NOMO-1 (cell line): ENCODE measurements around the gene POTEH.
"Not testable (repeated sequence)": the region's sequence is repeated elsewhere in the genome, so short reads cannot be mapped to it uniquely, and the experiment has no call there.

Experiments
- DNase-seq, 2 experiments: peaks; one replicate each; lab custom pipeline; 2025; ENCODE audit not compliant: unreplicated experiment in 2 of 2; lab: John Stamatoyannopoulos, UW

The POTEH gene

DNA sequence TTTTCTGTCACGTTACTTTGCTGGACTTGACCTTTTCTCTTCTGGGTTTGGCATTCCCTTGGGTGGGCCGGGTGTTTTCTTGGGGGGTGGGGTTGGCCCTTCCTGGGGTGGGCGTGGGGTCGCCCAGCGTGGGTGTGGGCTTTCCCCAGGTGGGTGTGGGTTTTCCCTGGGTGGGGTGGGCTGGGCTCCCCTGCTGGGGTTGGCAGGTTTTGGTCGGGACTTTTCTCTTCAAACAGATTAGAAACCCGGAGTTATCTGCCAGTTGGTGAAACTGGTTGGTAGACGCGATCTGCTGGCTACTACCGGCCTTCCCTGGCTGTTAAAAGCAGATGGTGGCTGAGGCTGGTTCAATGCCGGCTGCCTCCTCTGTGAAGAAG is at the start of gene POTEH:
POTEH (plus strand) TSS at position 278 of the 377 bp plus-strand sequence; CDS start at position 330, 52 bp downstream.
- DNase-seq = not testable (repeated sequence)

DNA sequence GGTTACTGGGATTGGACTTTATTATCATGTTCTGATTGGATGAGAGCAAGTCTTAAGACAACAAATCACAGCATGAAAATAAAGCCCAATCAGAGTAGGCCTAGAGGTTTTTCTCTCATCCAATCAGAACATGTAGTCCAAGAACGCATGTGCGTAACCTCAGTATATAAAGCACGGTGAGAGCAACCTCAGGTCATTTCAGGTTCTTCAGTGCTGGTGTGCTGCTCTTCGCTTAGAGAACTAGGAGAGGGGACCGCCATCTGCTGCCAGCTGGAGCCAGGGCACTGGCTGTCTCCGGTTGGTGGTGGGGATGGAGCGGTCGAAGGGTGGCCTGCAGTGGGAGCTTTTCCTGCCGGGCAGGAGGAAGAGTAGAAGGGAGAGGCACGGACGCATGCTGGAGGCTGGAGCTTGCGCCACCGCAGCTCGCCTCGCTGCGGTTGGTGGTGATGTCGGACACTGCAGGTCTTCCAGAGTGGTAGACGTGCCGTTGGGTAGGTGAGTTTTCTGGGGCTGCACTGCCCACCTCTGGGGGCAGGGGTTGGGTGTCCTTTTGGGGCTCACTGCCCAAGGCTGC is 47.5 kb upstream of the POTEH start:
- DNase-seq = not testable (repeated sequence)

DNA sequence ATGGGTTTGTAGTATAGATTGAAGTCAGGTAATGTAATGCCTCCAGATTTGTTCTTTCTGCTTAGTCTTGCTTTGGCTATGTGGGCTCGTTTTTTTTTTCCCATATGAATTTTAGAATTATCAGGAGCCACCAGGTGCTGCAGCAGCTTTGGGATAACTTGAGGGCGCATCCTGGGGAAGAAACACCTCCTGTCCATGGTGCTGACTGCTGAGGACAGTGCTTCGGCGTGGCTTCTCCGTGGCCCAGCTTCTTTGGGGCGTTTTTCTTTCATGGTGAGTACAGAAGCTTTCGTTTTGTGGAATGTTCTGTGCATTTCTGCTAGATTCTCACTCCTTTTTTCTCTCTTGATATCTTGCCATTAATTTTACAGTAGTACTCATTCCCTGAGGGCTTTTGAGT is 37.9 kb upstream of the POTEH start:
- not testable (repeated sequence) for DNase-seq

DNA sequence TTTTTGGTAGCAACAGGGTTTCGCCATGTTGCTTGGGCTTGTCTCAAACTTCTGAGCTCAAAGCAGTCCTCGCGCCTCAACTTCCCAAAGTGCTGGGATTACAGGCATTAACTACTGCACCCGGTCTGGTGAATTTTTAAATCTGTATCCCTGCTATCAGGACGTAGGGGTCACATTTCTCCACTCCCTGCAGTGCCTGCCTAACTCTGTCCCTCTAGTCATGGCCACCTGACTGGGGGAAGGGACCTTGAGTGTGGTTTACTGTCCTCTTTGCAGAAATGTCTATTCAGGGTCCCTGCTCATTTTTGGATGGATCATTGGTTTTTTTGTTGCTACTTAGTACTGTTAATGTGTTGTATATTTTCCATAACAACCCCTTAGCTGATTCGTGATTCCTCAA is 37.1 kb upstream of the POTEH start:
- not testable (repeated sequence) for DNase-seq

DNA sequence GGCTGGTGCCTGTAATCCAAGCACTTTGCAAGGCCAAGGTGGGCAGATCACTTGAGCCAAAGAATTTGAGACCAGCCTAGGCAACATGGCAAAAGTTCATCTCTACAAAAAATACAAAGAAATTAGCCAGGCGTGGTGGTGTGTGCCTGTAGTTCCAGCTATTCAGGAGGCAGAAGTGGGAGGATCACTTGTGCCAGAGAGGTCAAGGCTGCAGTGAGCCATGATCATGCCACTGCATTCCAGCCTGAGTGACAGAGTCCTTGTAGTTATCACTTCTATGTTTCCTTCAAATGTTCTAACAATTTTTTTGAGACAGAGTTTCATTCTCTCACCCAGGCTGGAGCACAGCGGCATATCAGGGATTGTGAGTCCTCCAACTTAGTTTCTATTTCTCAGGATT is 36.6 kb upstream of the POTEH start:
- DNase-seq = not testable (repeated sequence)

DNA sequence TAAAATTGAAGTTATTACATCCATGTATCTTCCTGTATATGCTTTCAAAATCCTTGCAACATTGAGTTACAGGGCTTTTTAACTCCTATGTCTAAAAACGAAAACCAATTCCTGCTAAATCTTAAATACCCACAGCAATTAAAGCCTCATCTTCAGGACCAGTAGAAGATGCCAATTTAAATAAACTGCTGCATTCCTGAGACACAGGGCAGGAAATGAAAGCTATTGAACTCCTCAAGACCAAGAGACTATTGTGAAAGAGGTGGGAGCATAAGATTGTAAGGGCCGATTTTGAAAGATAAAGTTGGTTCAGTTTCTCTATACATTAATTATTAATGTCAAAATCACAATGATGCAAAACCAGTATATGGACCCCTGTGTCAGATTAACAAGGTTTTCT is 28.7 kb upstream of the POTEH start:
- DNase-seq = not testable (repeated sequence)

DNA sequence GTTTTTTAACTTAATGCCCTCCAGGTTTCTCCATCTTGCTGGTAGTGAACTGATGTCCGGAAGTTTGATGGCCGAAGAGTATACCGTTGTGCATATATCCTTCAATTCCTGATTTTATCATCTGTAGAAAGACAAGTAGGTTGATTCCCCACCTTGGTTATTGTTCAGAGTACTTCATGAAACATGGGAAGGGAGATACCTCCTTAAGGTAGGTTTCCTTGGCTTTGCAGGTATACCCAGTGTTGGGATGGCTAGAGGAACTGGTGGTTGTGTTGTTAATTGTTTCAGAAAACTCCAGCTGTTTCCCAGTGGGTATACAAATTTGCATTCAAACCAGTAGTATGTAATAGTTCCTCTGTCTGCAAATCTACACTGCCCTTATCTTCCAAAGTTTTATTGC is 25.1 kb upstream of the POTEH start:
- not testable (repeated sequence) for DNase-seq

DNA sequence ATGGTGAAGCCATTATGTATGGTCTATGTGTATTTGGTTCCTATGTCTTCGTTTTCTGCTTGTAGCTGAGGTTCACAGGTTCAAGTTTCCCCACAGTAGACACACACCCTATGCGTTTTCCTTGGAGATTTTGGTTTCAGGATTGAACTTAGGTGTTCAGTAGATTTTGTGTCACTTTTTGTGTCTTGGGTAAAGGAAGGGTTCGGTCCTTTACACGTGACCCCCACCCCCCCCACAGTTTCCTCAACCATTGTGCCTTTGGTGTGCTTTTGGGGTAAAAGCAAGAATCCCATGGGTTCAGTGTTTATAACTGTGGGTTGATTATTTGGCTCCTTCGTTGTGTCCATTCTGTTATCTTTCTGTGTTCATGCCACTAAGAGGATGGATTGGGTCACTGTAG is 24.3 kb upstream of the POTEH start:
- not testable (repeated sequence) for DNase-seq

DNA sequence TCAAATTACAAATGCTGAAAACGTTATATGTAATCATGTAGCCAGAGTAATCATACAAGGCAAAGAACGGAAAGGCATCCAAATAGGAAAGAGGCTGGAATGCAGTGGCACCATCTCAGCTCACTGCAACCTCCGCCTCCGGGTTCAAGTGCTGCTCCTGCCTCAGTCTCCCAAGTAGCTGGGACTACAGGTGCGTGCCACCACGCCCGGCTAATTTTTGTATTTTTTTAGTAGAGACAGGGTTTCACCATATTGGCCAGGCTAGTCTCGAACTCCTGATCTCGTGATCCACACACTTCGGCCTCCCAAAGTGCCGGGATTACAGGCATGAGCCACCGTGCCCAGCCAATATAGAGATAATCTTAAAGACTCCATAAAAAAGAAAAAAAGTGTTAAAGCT is 20.4 kb upstream of the POTEH start:
- not testable (repeated sequence) for DNase-seq

DNA sequence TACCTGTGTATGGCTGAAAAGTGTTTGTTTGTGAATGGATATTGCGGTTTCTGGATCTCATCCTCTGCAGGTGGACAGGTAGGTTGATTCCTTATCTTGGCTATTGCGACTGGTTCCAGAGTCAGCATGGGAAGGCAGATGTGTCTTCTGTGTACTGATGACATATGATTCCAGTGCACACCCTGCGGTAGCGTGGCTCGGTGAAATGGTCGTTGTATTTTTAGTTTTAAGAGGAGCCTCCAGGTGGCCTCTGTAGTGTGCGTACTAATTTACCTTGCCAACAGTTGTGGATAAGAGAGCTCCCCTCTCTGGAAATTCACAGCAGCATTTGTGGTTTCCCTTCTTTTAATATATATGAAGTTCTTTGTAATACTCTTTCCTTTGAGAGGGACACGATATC is 10.1 kb upstream of the POTEH start:
- DNase-seq = not testable (repeated sequence)

DNA sequence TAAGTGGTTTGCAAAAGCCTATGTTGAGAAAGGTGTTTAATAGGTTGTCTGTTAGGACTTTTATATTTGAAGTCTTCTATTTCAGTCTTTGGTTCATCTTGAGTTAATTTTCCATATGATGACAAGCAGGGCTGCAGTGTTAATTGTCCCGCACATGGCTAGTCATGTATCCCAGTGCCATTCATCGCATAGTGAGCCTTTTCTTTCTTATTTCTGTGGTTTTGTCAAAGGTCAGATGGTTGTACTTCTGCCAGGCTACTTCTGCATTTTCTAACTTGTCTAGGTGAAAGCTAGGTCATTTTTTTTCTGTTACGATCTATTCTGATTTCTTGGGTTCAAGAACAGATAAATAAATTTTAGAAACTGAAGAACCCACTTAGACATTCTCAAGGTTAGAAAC is 5.7 kb upstream of the POTEH start:
- not testable (repeated sequence) for DNase-seq

DNA sequence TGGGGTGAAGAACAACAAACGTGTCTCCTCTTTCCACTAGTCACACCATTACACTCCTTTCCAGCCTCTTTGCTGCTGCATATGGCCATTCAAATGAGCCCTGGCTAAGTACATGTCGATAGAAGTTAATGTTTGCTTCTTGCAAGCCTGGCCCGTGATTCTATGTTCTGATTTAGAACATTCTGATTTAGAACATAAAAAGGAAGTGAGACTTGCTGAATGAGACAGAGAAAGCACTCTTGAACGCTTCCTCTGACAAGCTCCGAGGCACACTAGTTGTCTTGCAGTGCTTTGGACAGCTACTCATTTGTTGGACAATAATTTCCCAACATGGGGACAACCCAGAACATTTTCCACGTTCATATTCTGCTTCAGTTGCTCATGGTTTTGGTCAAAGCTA is 5.1 kb upstream of the POTEH start:
- not testable (repeated sequence) for DNase-seq

DNA sequence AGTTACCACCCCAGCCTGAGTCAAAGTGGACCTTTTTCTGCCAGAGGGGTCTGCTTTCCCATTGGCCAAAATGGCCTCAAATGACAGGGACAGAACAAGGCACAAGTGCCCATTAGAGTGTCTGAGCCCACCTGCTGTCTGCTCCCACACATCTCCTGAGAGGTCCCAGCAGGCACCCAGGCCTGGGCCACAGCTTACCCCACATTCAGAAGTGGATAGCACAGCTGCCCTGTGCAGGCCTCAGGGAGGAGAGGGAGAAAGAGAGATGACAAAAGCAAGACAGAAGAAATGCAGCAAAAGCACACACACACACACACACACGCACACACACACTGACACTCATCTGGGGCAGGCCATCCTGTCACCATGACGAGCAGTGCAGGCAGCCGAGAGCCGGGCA is 4.2 kb upstream of the POTEH start:
- DNase-seq = not testable (repeated sequence)

DNA sequence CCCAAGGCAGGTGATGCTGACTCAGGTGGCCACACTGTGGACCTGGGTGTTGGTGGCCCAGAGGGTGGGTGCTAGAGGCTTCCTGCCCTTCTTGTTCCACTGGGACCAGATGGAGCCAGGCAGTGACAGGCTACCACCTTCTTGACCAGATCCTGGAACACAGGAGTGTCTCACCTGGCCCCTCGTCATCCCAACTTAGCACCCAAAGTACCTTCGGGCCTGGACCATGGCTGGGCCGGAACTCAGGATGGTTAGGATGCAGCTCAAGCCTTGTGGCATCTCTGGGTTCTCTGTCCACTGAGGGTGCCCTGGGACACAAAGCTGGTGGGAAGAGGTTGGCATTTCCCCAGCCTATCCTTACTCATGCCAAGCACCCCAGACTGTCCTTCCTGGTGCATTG is 2.7 kb upstream of the POTEH start:
- DNase-seq = not testable (repeated sequence)

DNA sequence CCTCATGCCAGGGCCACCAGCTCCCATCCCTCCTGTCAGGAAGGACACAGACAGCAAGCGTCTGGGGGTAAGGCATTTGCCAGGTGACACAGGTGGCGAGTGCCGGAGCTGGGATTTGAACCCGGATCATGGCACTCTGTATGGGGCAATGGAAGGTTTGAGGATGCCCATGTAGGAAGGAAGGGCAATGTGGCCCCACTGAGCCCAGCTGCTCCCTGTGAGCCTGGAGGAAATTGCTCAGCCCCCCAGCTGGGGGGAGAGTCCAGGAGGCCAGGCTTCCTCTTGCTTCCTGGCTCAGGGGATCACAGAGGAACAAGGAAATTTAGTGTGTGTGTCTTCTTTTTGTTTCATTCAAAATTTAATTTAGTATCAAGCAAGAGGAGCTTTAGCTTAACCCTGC is 2.1 kb upstream of the POTEH start:
- not testable (repeated sequence) for DNase-seq

DNA sequence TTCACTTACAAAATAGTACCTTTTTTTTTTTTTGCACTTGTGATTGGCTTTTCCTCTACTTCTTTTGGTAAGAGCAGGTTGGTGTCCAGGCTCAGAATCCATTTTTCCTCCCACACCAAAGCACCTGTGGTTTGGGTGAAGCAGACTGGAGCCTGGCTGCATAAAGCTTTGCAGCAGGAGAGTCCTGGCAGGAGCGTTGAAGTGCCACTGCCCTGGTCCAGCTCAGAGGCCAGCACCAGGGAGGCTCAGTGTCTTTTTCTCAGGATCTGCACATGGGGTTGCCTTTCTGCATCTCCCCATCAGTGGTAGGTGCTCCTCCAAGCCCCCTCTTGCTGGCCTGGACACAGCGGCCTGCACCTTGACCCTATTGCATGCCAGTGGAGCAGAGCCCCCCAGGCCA is 1.7 kb upstream of the POTEH start:
- not testable (repeated sequence) for DNase-seq

DNA sequence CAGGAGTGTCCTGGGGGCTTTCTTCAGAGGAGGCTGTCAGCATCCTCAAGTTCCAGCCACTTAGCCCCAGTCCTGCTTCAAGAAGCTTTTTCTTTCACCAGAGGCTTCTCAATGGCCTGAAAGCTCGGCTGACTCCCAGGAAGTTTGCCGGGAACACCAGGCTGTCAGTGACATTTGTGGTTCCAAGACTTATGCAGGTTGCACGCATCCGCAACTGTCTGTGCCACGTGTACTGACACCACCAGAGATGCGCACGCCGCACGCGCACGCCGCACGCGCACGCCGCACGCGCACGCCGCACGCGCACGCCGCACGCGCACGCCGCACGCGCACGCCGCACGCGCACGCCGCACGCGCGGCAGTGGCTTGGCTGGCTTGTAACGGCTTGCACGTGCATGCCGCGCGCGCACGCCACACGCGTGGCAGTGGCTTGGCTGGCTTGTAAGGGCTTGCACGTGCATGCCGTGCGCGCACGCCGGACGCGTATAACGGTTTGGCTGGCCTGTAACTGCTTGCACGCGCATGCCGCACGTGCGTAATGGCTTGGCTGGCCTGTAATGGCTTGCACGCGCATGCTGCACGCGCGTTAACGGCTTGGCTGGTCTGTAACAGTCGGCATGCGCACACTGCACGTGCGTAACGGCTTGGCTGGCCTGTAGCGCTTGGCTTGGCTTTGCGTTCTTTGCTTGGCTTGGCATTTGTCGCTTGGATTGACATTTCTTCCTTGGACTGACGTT is 646 bp upstream of the POTEH start:
- not testable (repeated sequence) for DNase-seq

DNA sequence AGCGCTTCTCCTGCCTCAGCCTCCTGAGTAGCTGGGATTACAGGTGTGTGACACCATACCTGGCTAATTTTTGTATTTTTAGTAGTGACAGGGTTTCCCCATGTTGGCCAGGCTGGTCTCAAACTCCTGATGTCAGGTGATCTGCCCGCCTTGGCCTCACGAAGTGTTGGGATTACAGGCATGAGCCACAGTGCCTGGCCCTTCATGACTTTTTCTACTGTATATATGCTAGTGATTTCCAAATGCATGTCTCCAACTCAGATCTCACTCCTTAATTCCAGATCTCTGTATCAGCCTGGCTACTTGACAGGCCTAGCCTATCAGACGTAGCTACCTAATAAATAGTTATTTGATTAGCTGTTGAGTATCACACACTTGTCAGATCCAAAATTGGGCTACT is 23.8 kb downstream of the POTEH start:
- not testable (repeated sequence) for DNase-seq

DNA sequence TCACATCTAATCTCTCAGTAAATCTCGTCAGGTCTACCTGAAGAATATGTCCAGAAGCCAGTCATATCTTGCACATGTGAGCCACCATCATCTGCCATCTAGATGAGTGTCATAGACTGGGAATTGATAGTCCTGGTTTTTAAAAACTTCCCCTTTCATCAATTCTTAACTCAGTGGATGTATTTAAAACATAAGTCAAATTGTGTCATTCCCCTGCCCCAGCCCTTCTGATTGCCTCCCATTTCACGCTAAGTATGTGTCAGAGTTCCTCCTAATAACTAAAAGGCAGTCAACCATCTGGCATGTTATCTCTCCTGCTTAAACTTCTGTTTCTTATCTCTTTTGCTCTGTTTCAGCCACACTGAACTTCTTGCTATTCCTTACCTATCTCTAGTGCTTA is 24.3 kb downstream of the POTEH start:
- not testable (repeated sequence) for DNase-seq

DNA sequence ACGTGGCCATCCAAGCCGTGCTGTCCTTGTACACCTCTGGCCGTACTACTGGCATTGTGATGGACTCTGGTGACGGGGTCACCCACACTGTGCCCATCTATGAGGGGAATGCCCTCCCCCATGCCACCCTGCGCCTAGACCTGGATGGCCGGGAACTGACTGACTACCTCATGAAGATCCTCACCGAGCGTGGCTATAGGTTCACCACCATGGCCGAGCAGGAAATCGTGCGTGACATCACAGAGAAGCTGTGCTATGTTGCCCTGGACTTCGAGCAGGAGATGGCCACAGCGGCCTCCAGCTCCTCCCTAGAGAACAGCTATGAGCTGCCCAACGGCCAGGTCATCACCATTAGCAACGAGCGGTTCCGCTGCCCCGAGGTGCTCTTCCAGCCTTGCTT is 32.1 kb downstream of the POTEH start:
- DNase-seq = not testable (repeated sequence)

DNA sequence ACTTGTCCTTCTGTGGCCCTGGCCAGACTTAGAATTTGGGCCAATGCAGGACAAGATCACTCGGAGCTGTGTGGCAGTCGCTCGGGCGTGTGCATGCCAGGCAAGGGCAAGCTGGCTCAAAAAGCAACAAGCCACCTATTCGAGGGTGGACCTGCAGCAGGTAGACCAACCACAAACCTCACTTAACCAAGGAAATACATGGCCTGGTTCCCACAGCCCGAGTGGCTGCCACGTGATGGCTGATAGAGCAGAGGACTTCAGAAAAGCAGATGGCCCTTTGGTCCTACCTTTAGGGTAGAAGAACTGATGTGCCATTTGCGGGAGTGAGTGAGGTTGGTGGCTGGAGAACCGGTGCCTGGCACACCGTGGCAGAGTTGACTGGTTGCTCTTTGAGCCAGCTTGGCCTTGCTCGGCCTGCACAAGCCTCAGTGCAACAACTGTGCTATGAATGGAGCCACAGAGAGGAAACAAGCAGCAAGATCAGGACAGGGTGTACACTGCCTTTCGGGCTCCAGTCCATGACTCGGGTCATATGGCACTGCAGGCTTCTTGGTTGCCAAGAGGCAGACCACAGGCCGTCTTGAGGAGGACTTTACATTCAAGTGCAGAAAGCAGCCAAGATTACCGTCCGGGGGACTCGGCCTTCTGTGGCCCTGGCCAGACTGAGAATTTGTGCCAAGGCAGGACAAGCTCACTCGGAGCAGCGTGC is 39.5 kb downstream of the POTEH start:
- DNase-seq = not testable (repeated sequence)

DNA sequence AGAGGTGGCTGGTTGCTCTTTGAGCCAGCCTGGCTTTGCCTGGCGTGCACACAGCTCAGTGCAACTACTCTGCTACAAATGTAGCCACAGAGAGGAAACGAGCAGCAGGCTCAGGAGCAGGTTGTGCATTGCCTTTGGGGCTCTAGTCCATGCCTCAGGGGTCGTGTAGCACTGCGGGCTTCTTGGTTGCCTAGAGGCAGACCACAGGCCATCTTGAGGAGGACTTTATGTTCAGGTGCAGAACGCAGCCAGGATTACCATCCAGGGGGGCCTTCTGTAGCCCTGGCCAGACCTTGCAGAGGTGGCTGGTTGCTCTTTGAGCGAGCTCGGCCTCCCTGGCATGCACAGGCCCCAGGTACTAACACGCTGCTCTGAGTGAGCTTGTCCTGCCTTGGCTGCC is 41.2 kb downstream of the POTEH start:
- not testable (repeated sequence) for DNase-seq
